HG02870 (cell line): ENCODE measurements around the gene TOX2.

ENCODE experiments used
- ATAC-seq: cut with Tn5 transposase; IDR thresholded peaks from one replicate; pipeline ENCODE4 v1.9.1; 2021; ENCODE audit warnings: mild to moderate bottlenecking, moderate library complexity; ENCODE audit not compliant: unreplicated experiment

TOX2 gene

GRCh38 chr20:44117296-44118184 lies 202.9 kb downstream of the TOX2 start:
- no peak for ATAC-seq

- ATAC-seq = no peak
Observed at GRCh38 chr20:44118185-44119033, 203.8 kb downstream of the TOX2 start.
